HepG2 (cell line): ENCODE measurements around the gene ZNF26. TPM values are rescaled to one million over a fixed set of nuclear protein-coding genes. Genes with fewer than 3 reads are reported as not detected.

ENCODE experiments used
- EP300 ChIP-seq, 3 experiments: sonication (generic) in 1 of 3; formaldehyde crosslinking in 1 of 3; IDR thresholded peaks; 2 replicates each; pipeline versions ENCODE4 v1.5.1 to v1.6.1; 2011 to 2020; ENCODE audit warnings: low read depth in 2 of 3, low read length in 2 of 3, borderline replicate concordance in 1 of 3, improper control_type of control experiment in 1 of 3, mild to moderate bottlenecking in 1 of 3, missing genetic modification reagents in 1 of 3, moderate library complexity in 1 of 3
- HMGXB4 ChIP-seq, 2 experiments: sonication (generic) in 1 of 2; formaldehyde crosslinking in 1 of 2; IDR thresholded peaks; 2 replicates each; pipeline versions ENCODE4 v1.4.0 to v1.6.1; 2018 to 2020; ENCODE audit warnings: missing genetic modification reagents in 2 of 2, borderline replicate concordance in 1 of 2, low read depth in 1 of 2, mild to moderate bottlenecking in 1 of 2, missing biosample characterization in 1 of 2
- IRF2 ChIP-seq: IDR thresholded peaks from 2 replicates; pipeline ENCODE4 v1.6.1; 2018; ENCODE audit warnings: missing genetic modification reagents, missing compliant biosample characterization
- MAFK ChIP-seq, 2 experiments: IDR thresholded peaks in 1 of 2; conservative IDR thresholded peaks in 1 of 2; 2 replicates each; pipeline ENCODE4 v1.6.1; 2011; ENCODE audit warnings: improper control_type of control experiment in 2 of 2, low read length in 2 of 2
- MAX ChIP-seq: IDR thresholded peaks from 2 replicates; pipeline ENCODE4 v1.6.1; 2012; ENCODE audit warnings: inconsistent platforms
- SAFB2 ChIP-seq: sonication (generic); formaldehyde crosslinking; IDR thresholded peaks from 2 replicates; pipeline ENCODE4 v1.5.1; 2020; ENCODE audit warnings: missing genetic modification reagents, low read depth, mild to moderate bottlenecking, borderline replicate concordance
- ZHX1 ChIP-seq: sonication (generic); formaldehyde crosslinking; IDR thresholded peaks from 2 replicates; pipeline ENCODE4 v1.8.1; 2022; ENCODE audit warnings: low read depth, mild to moderate bottlenecking, missing genetic modification reagents
- ZNF18 ChIP-seq: sonication (generic); formaldehyde crosslinking; IDR thresholded peaks from 2 replicates; pipeline ENCODE4 v1.8.0; 2022; ENCODE audit warnings: mild to moderate bottlenecking, missing genetic modification reagents; ENCODE audit not compliant: insufficient replicate concordance
- ZNF224 ChIP-seq: sonication (generic); formaldehyde crosslinking; IDR thresholded peaks from 2 replicates; pipeline ENCODE4 v1.5.0; 2020; ENCODE audit warnings: mild to moderate bottlenecking, missing genetic modification reagents
- ZNF407 ChIP-seq: sonication (generic); formaldehyde crosslinking; IDR thresholded peaks from one replicate; pipeline ENCODE4 v1.5.1; 2020; ENCODE audit warnings: mild to moderate bottlenecking, missing genetic modification reagents; ENCODE audit errors: not compliant biosample characterization
- polyA plus RNA-seq, 8 experiments: library from polyadenylated mRNA; depleted of rRNA in 3 of 8; stranded (reverse) in 7 of 8; unstranded in 1 of 8; fragments of >200 nt; fragmentation: Illumina TruSeq in 4 of 8; extraction: Trizol in 4 of 8; gene quantifications; 2 replicates each; pipeline versions ENCODE4 v1.2.1 to v1.2.3, GENCODE V29; 2011 to 2016; ENCODE audit warnings: low read depth in 4 of 8, missing spikeins in 1 of 8, mixed read lengths in 1 of 8; ENCODE audit not compliant: insufficient read depth in 1 of 8
- total RNA-seq, 5 experiments: library from RNA; depleted of rRNA; stranded (reverse); fragments of >200 nt; fragmentation: Illumina TruSeq; extraction: Trizol; gene quantifications; 2 replicates each; pipeline ENCODE4 v1.2.3, GENCODE V29; 2016; ENCODE audit warnings: low read depth in 1 of 5

The ZNF26 gene
- total and polyA plus RNA-seq, 2 of the 13 experiments (the other 11 are each of a cell fraction or from before 2014, with no cell fraction given) = 3.8 to 6.5 TPM

GRCh38 chr12:133037207-133038005 lies 51.2 kb downstream of the ZNF26 start, which contains the start of gene ZNF84 (continued):
- TF ChIP-seq ZNF18 = no peak
- peak; percentile 84; the same call in 1 of the 2 replicates for TF ChIP-seq ZNF224 (CRISPR knock-in tag)
- TF ChIP-seq SAFB2 (CRISPR knock-in tag) = 0 out of 2 replicates have a peak, but pooled peaks have one; percentile 43
- no peak for TF ChIP-seq EP300 (IDR thresholded peaks at IDR 0.05; ENCODE audit: low read depth in 2 of 2, low read length in 2 of 2)
- peak; percentile 64 for TF ChIP-seq EP300 (CRISPR knock-in tag; IDR thresholded peaks at IDR 0.05; ENCODE audit: borderline replicate concordance)
- peak; percentile 89; the same call in 1 of the 2 replicates for TF ChIP-seq IRF2 (CRISPR knock-in tag)
- TF ChIP-seq MAFK (conservative IDR thresholded peaks at IDR 0.05 in 1 of 2, IDR thresholded peaks at IDR 0.05 in 1 of 2; ENCODE audit: low read length in 2 of 2) = no peak
- TF ChIP-seq MAX = peak; percentile 98
- TF ChIP-seq HMGXB4 (CRISPR knock-in tag; IDR thresholded peaks at IDR 0.05; ENCODE audit: borderline replicate concordance in 1 of 2, low read depth in 1 of 2) = peak; percentile 49 to 69; a peak in 3 of 4 replicates
- TF ChIP-seq ZHX1 = no peak
- TF ChIP-seq ZNF407 (CRISPR knock-in tag) = peak; percentile 81
